SK-N-SH (cell line): Measurements from ENCODE around the gene MASP1. TPM values are rescaled to one million over a fixed set of nuclear protein-coding genes. Genes with fewer than 3 reads are reported as not detected.

Experiments
- CTCF ChIA-PET: fragments of 300-600, 350-600 bp; formaldehyde crosslinking; extraction: SDS; loops from one replicate; lab custom pipeline; 2021; lab: Yijun Ruan, JAX
- POLR2A ChIA-PET: fragments of 350-600 bp; sonication (Branson Sonifier 250); formaldehyde crosslinking; extraction: SDS; loops from one replicate; lab custom pipeline; 2020; ENCODE audit warnings: antibody characterized with exemption, inconsistent platforms; lab: Yijun Ruan, JAX
- DNase-seq: peaks from one replicate; pipeline ENCODE4 v3.0.0; 2012
- H2AFZ ChIP-seq: fragments of 200-600 bp; sonication (generic); 2 replicates; pipeline ENCODE4 v1.8.1; 2016; ENCODE audit warnings: antibody characterized with exemption, mild to moderate bottlenecking, low read depth
- H3F3A ChIP-seq: fragments of 200-600 bp; sonication (generic); replicated peaks from 2 replicates; pipeline ENCODE3; 2016; ENCODE audit warnings: antibody characterized with exemption, mild to moderate bottlenecking; ENCODE audit not compliant: insufficient read depth
- H3K27ac ChIP-seq, 2 experiments: fragments of 200-500 bp in 1 of 2; fragments of 200-600 bp in 1 of 2; sonication (Bioruptor generic) in 1 of 2; sonication (generic), shearing (Covaris generic) in 1 of 2; 2 replicates each; pipeline versions ENCODE4 v1.5.1 to v1.6.1; 2014 to 2016; ENCODE audit warnings: low read depth in 2 of 2, inconsistent platforms in 1 of 2, low read length in 1 of 2, mild to moderate bottlenecking in 1 of 2, mixed read lengths in 1 of 2
- H3K27me3 ChIP-seq: fragments of 200-600 bp; sonication (generic), shearing (Covaris generic); 2 replicates; pipeline ENCODE4 v1.6.1; 2016; ENCODE audit warnings: mixed run types; ENCODE audit not compliant: insufficient read depth
- H3K36me3 ChIP-seq, 2 experiments: fragments of 200-500 bp in 1 of 2; fragments of 200-600 bp in 1 of 2; sonication (Bioruptor generic) in 1 of 2; sonication (generic) in 1 of 2; replicated peaks in 1 of 2; 2 replicates each; pipeline versions ENCODE3 to v1.5.1; 2014 to 2016; ENCODE audit warnings: low read length in 1 of 2, mild to moderate bottlenecking in 1 of 2; ENCODE audit not compliant: insufficient read depth in 2 of 2, control insufficient read depth in 1 of 2
- H3K4me1 ChIP-seq, 2 experiments: fragments of 200-500 bp in 1 of 2; fragments of 200-600 bp in 1 of 2; sonication (Bioruptor generic) in 1 of 2; sonication (generic), shearing (Covaris generic) in 1 of 2; 2 replicates each; pipeline versions ENCODE4 v1.5.1 to v1.6.1; 2014 to 2016; ENCODE audit warnings: low read depth in 1 of 2, low read length in 1 of 2, mixed run types in 1 of 2; ENCODE audit not compliant: insufficient read depth in 2 of 2, control insufficient read depth in 1 of 2
- H3K4me2 ChIP-seq: fragments of 200-600 bp; sonication (generic), shearing (Covaris generic); 2 replicates; pipeline ENCODE4 v1.6.1; 2017; ENCODE audit warnings: mixed run types
- H3K4me3 ChIP-seq, 2 experiments: fragments of 200-500 bp in 1 of 2; fragments of 200-600 bp in 1 of 2; sonication (Bioruptor generic) in 1 of 2; sonication (generic), shearing (Covaris generic) in 1 of 2; 2 replicates each; pipeline versions ENCODE4 v1.5.1 to v1.8.1; 2014 to 2016; ENCODE audit warnings: low read depth in 2 of 2, inconsistent platforms in 1 of 2, low read length in 1 of 2, mild to moderate bottlenecking in 1 of 2, mixed read lengths in 1 of 2, moderate library complexity in 1 of 2
- H3K79me2 ChIP-seq: fragments of 200-600 bp; sonication (generic); 2 replicates; pipeline ENCODE4 v1.8.1; 2017; ENCODE audit warnings: mild to moderate bottlenecking; ENCODE audit not compliant: insufficient read depth
- H3K9ac ChIP-seq: fragments of 200-600 bp; sonication (generic); 2 replicates; pipeline ENCODE4 v1.6.1; 2017; ENCODE audit warnings: mixed run types
- H3K9me2 ChIP-seq: fragments of 200-600 bp; sonication (generic); 2 replicates; pipeline ENCODE4 v1.6.1; 2017; ENCODE audit warnings: mixed run types
- H3K9me3 ChIP-seq: fragments of 200-600 bp; sonication (generic); 2 replicates; pipeline ENCODE4 v1.6.1; 2017; ENCODE audit warnings: mixed run types, mild to moderate bottlenecking, moderate library complexity
- H4K20me1 ChIP-seq: fragments of 200-600 bp; sonication (generic); 2 replicates; pipeline ENCODE4 v1.6.1; 2017; ENCODE audit warnings: mild to moderate bottlenecking, mixed run types; ENCODE audit not compliant: insufficient read depth
- FOXJ3 ChIP-seq: sonication (generic); formaldehyde crosslinking; IDR thresholded peaks from 2 replicates; pipeline ENCODE4 v1.5.1; 2020; ENCODE audit warnings: mild to moderate bottlenecking, missing genetic modification reagents
- FOXM1 ChIP-seq: IDR thresholded peaks from 2 replicates; pipeline ENCODE4 v1.4.0; 2012; ENCODE audit warnings: low read depth, mild to moderate bottlenecking
- GABPA ChIP-seq: IDR thresholded peaks from 2 replicates; pipeline ENCODE4 v1.4.0; 2012; ENCODE audit warnings: low read depth, mild to moderate bottlenecking
- IRF3 ChIP-seq: fragments of 150-350 bp; IDR thresholded peaks from 2 replicates; pipeline ENCODE4 v1.6.1; 2016; ENCODE audit warnings: mild to moderate bottlenecking, low read depth, low read length
- MXI1 ChIP-seq: IDR thresholded peaks from 2 replicates; pipeline ENCODE4 v1.6.1; 2012; ENCODE audit warnings: mild to moderate bottlenecking, low read depth, low read length, improper control_type of control experiment
- PBX3 ChIP-seq: IDR thresholded peaks from 2 replicates; pipeline ENCODE4; 2012
- RAD21 ChIP-seq: IDR thresholded peaks from 2 replicates; pipeline ENCODE4 v1.6.1; 2012; ENCODE audit warnings: mild to moderate bottlenecking, low read length
- RXRA ChIP-seq: IDR thresholded peaks from 2 replicates; pipeline ENCODE4 v1.4.0; 2012; ENCODE audit warnings: low read depth, mild to moderate bottlenecking, borderline replicate concordance
- SIN3A ChIP-seq: IDR thresholded peaks from 2 replicates; pipeline ENCODE4 v1.6.1; 2012; ENCODE audit warnings: low read depth, mild to moderate bottlenecking, low read length, moderate library complexity, borderline replicate concordance
- SMC3 ChIP-seq: IDR thresholded peaks from 2 replicates; pipeline ENCODE4 v1.6.1; 2012; ENCODE audit warnings: low read depth, low read length, improper control_type of control experiment
- TAF1 ChIP-seq: IDR thresholded peaks from 2 replicates; pipeline ENCODE4 v1.6.1; 2012; ENCODE audit warnings: low read depth, mild to moderate bottlenecking, low read length, moderate library complexity, borderline replicate concordance
- TEAD4 ChIP-seq: IDR thresholded peaks from 2 replicates; pipeline ENCODE4 v1.4.0; 2012; ENCODE audit warnings: mild to moderate bottlenecking, borderline replicate concordance; ENCODE audit not compliant: insufficient read depth
- YY1 ChIP-seq: IDR thresholded peaks from 2 replicates; pipeline ENCODE4 v1.4.0; 2012; ENCODE audit warnings: low read depth, mild to moderate bottlenecking
- ZBTB33 ChIP-seq: IDR thresholded peaks from 2 replicates; pipeline ENCODE4 v1.4.0; 2012; ENCODE audit warnings: low read depth, borderline replicate concordance
- WGBS: methylation state at CpG from one replicate; pipeline ENCODE4 v1.1.6; 2017; ENCODE audit warnings: low lambda C conversion rate; 5-methylcytosine and 5-hydroxymethylcytosine counted together
- polyA plus RNA-seq, 3 experiments: library from polyadenylated mRNA; depleted of rRNA; stranded (reverse); fragments of >200 nt; gene quantifications; 2 replicates each; pipeline ENCODE4 v1.2.3, GENCODE V29; 2012

Gene MASP1
- polyA plus RNA-seq, 1 of the 3 experiments (the other 2 are of a cell fraction), result not detected

- ChIA-PET CTCF (interaction anchor here (0.9 to 2.1 kb wide), 3 partner anchors 25 to 438 kb away, joined by 3 to 9 read pairs (median 3); no protein-coding TSS in a partner anchor), POLR2A (no interaction called here)
- H3K27ac ChIP-seq, result no peak overlapping the region
- H3K4me2 ChIP-seq, result no peak overlapping the region
- no peaks in the 10 kb centered on the region for H4K20me1 ChIP-seq
- H3K4me1 ChIP-seq, result no peaks in the 10 kb centered on the region
- H3K27me3 ChIP-seq, result peaks cover 21% of the 10 kb centered on the region; the same call in 1 of the 2 replicates
- H2AFZ ChIP-seq, result no peak overlapping the region
- 17% methylated on average over 8 of the region's 9 CpGs for WGBS
- TF ChIP-seq YY1 (no peak), MXI1 (no peak), PBX3 (no peak), SIN3A (no peak), RXRA (no peak), GABPA (no peak), FOXM1 (no peak), FOXJ3 (no peak), SMC3 (no peak), IRF3 (no peak), TAF1 (no peak), TEAD4 (no peak), RAD21 (no peak), ZBTB33 (no peak)
- no peaks in the 10 kb centered on the region for H3K9me3 ChIP-seq
- peaks cover 3% of the 10 kb centered on the region; the same call in 1 of the 2 replicates for H3K9me2 ChIP-seq
- no peaks in the 10 kb centered on the region for H3K36me3 ChIP-seq
- H3K9ac ChIP-seq, result no peak overlapping the region
- no peak for DNase-seq
- H3F3A ChIP-seq, result no peaks in the 10 kb centered on the region
- no peaks in the 10 kb centered on the region for H3K79me2 ChIP-seq
- H3K4me3 ChIP-seq, result no peak overlapping the region
Observed at GRCh38 chr3:187293516-187294430, 2.2 kb upstream of the MASP1 start.
